ENCODE results near the gene ZBTB21. TPM values are rescaled to one million over a fixed set of nuclear protein-coding genes. Genes with fewer than 3 reads are reported as not detected.

ZBTB21 gene
- polyA plus RNA-seq, 4 donors, result 11.0 to 11.6 (median 11.3) TPM

DNA sequence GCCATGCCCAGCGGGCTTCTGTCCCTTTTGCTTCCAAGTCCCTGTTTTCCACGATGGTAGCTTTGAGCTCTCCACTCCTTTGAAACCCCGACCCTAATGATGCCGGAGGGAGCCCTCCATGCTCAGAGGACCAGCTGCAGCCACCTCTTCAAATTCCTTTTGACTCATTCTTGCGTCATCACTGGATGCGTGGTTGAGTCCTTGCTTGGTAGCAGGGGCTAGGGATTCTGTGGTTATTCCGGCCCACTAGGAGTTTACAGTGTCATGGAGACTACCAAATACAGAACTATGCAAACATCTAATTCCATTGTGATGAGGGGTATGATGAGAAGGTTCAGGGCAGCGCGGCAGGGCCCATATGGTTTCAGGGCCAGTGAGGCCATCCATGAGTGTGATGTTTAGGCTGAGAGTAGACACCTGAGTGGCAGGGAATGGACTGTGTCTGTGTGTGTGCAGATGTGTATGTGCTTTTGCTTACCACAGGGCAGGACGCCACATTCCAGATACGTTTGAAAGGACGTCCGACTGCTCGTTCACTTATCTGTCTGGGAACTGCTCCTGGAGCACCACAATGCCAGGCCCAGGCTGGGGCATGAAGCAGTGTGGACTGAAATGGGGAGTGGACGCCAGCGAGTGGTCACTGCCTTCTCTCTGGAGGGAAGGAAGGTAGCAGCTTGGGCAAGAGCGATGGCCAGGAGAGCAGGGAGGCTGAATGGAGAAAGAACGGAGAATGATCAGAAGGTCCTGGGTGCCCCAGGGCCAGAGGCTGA, 30.4 kb upstream of the ZBTB21 start:
- no peak for DNase-seq (ENCODE audit: low read depth in 4 of 4, low spot score in 3 of 4)

DNA sequence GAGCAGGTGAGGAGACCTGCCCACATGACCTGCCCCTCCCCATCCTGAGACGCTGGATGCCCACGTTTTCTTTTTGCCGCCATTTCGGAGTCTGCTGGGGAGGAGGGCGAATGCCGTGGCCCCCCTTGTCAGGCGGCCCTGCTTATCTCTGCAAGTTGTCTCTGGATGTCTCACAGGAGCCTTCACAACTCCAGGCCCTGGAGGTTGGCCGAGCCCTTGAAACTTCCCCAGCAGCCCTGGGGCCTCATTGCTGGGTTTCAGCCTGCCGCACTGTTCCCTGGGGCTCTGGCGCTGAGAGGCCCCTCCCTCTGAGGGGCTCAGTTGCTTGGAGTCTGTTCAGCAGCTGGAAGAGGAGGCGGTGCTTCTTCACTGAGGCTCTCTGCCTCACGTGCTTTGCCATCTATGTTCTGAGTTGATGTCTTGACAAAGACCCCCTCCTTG, 29.8 kb upstream of the ZBTB21 start:
- no peak for DNase-seq (ENCODE audit: low read depth in 4 of 4, low spot score in 3 of 4)

DNA sequence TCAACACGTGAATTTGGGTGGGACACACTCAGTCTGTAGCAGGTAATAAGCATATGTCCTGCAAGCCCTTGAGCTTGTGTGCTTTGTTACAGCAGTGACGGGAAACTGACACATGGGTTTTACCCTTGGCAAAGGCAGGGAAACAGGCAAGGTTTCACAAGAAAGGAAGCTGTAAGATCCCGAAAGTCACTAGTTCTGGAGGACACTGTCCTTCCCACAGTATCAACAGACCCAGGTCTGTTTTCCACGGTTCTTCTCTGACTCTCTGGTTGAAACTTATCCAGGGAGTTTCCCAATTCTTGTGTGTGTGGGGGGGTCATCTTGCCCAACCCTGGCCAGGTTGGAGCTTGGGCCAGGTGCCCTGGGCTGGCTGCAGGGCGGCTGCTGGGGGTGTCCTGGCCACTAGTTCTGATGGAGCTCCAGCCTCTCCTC, 29.3 kb upstream of the ZBTB21 start:
- no peak for DNase-seq (ENCODE audit: low read depth in 4 of 4, low spot score in 3 of 4)

DNA sequence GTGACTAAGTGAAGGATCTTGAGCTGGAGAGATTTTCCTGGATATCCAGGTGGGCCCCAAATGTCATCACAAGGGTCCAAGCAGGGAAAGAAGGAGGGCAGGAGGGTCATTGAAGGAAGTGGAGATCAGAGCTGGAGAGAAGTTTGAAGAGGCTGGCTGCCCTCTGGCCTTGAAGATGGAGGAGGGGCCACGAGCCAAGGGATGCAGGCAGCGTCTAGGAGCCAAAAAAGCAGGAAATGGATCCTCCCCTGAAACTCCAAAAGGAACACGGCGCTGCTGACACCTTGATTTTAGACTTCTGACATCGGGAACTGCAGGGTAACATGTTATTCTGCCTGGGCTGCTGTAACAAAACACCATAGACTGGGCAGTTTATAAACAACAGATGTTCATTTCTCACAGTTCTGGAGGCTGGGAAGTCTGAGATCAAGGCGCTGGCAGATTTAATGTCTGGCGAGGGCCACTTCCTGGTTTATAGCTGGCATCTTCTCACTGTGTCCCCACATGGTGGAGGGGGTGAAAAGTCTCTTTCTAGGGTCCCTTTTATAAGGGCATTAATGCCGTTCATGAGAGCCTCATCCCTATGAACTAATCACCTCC, 28.8 kb upstream of the ZBTB21 start:
- no peak for DNase-seq (ENCODE audit: low read depth in 4 of 4, low spot score in 3 of 4)

DNA sequence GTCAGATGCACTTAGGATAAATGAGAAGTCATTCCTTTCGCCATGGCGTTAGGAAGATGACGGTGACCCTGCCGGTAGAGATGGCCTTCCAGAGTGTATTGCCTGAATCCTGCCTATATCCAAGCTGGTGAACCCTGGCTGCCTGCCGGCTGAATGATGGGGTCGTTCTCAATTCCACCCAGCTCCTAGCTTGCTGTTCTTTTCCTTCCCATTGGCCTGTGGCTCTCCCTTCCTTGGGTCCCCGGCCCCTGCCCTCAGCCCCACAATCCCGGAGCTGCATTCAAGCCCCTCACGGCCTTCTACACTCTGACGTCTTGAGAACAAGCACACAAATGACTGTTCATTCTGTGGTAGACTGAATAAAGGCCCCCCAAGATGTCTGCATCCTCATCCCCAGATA, 28.2 kb upstream of the ZBTB21 start:
- DNase-seq (ENCODE audit: low read depth in 4 of 4, low spot score in 3 of 4), result no peak

DNA sequence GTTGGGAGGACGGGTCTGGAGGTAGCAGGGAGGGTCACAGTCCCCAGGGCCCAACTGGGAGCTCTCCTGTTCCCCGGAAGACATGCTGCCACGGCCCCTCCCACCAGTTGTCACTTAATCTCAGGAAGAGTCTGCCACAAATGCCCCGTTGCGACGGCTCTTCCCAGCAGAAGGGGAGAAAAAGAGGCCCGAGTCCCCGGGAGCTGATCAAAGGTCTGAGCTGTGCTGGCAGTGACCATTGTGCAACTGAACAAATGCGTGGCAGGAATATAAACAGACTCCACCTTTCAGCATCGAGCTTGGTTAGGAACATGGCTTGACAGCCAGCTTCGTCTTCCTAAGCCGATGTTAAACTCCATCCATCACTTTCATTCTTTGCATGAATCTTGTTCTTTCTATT, 27.8 kb upstream of the ZBTB21 start:
- no peak for DNase-seq (ENCODE audit: low read depth in 4 of 4, low spot score in 3 of 4)

DNA sequence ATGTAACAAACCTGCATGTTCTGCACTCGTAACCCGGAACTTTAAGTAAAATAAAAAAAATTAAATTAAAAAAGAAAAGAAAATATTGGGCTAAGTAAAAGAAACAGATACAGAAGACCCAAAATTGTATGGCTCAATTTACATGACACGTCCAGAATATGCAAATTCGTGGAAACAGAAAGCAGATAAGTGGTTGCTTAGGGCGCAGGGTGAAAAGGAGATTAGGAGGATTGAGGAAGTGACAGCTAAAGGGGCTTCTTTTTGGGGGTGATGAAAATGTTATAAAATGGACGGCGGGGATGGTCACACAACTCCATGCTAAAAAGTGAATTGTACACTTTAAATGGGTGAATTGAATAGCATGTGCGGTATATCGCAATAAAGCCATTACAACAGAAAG, 27.4 kb upstream of the ZBTB21 start:
- no peak for DNase-seq (ENCODE audit: low read depth in 4 of 4, low spot score in 3 of 4)

DNA sequence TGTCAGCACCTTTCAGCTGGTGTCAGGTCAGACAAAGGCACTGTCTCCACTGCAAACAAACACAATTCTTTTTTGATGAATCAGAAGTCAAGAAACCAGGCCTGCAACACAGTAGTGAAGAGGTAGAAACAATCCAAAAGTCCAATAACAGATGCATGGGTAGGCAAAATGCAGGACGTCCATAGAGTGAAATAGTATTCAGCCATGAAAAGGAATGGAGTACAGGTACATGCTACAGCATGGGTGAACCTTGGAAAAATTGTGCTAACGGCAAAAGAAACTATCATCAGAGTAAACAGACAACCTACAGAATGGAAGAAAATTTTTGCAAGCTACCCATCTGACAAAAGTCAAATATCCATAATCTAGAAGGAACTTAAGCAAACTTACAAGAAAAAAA, 26.2 kb upstream of the ZBTB21 start:
- DNase-seq (ENCODE audit: low read depth in 4 of 4, low spot score in 3 of 4), result no peak

DNA sequence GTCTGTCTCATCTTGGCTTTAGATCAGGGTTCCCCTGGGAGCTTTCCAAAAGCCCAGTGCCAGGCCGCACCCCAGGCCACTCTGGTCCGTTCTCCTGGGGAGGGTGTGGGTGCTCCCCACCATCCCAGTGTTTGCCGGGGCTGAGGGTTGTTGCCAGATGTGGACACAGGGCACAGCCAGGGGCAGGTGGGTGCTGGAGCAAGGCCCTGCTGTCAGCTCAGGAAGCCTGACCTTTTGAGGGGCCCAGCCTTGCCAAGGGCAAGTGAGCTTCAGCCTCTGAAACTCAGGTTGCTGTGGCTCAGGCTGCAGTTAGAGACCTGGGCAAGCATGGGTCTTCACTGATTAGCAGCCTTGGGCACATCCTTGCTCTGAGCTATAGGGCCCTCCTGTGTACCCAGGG, 22.8 kb upstream of the ZBTB21 start:
- no peak for DNase-seq (ENCODE audit: low read depth in 4 of 4, low spot score in 3 of 4)

DNA sequence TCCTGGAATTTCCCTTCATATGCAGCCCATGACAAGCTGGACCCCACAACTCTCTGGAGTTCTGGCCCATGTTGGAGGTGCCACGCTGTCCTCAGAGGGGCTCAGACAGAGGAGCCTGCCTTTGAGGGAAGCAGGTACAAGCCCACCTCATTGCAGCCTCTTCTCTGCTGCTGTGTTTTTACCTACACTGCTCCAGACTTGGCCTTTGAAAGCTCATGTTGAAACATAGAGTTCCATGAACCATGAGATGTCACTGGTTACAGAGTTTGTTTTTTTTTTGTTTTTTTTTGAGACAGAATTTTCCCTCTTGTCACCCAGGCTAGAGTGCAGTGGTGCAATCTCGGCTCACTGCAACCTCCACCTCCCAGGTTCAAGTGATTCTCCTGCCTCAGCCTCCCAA, 22.1 kb upstream of the ZBTB21 start:
- DNase-seq (ENCODE audit: low read depth in 4 of 4, low spot score in 3 of 4), result no peak

DNA sequence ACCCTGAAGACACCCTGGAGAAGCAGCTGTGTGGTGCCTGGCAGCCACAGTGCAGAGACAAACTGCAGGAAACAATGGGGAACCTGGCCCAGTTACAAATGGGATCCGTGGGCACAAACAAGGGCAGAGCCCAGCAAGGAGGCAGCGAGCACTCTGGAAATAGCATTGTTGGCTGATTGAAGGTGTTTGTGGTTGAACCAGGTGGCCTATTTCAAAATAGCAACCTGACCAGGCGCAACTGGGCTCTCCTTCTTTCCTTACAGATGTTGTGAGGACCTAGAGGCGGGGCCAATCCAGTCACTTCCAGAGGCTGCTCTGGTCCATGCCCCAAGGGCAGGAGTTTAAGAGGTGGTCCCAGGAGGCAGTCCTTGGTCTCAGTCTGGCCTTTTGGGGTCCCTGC, 21.7 kb upstream of the ZBTB21 start:
- no peak for DNase-seq (ENCODE audit: low read depth in 4 of 4, low spot score in 3 of 4)

DNA sequence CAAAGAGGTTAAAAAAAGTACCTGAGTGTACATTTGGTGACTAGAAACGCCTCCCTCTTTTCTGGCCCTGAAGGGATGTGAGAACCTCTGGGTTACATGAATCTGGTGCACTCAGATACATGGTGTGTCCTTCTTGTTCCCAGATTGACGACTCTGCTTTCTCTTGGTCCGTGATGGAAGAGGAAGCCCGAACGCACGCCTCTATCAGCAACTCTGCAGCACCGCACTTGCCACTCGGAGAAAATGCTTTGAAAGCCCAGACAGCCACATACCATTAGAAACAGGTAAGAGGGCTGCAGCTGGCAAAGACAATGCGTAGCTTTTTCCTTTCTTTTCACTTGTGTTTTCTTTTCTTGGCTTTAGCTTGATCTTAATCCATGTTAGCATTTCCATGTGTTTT, 21.1 kb upstream of the ZBTB21 start:
- DNase-seq (ENCODE audit: low read depth in 4 of 4, low spot score in 3 of 4), result no peak

DNA sequence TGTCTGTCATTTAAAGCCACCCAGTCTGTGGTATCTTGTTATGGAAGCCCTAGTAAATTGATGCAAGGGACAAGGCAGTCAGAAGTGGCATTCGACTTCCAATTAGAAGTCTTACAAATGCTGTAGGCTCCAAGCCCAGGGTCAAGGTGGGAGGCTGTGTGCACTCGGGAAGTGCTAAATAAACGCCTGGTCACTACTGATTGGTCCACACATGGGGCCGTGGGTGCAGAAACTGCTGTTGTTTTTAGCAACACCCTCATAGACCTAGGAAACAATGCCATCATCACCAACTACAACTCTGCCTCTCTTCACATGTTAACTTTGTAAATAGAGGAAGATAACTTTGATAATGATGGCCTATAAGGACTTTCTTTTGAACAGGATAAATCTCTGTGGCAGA, 20.2 kb upstream of the ZBTB21 start:
- DNase-seq (ENCODE audit: low read depth in 4 of 4, low spot score in 3 of 4), result no peak

DNA sequence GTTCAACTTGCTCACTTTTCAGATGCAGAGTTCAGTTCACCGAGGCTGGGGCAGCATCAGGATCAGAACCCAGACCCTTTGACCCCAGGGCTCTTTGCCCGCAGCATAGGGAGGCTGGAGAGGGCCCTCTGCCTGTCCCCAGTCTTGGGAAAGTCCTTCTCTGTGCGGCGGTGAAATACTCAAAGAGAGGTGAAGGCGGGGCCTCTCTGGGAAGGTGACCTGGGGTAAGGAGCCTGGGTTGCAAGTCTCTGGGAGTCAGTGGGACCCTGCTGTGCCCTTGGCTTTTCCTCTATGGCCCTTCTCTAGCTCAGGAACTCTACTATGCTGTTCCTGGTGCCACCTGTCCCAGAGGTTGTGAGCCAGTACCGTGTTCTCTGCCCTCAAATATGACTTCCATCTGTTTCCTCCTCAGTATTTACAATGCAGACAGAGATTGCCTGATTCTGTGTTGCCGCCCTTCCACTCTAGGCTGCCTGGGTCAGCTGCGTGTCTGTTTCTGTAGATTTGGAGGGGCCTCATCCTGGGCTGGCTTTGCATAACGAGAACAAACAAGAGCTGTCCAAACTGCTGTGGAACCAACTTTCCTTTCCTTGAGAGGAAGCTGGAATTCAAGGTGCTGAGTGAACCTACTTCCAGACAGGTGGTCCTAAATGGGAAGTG, 18.7 kb upstream of the ZBTB21 start:
- DNase-seq (ENCODE audit: low read depth in 4 of 4, low spot score in 3 of 4), result no peak

DNA sequence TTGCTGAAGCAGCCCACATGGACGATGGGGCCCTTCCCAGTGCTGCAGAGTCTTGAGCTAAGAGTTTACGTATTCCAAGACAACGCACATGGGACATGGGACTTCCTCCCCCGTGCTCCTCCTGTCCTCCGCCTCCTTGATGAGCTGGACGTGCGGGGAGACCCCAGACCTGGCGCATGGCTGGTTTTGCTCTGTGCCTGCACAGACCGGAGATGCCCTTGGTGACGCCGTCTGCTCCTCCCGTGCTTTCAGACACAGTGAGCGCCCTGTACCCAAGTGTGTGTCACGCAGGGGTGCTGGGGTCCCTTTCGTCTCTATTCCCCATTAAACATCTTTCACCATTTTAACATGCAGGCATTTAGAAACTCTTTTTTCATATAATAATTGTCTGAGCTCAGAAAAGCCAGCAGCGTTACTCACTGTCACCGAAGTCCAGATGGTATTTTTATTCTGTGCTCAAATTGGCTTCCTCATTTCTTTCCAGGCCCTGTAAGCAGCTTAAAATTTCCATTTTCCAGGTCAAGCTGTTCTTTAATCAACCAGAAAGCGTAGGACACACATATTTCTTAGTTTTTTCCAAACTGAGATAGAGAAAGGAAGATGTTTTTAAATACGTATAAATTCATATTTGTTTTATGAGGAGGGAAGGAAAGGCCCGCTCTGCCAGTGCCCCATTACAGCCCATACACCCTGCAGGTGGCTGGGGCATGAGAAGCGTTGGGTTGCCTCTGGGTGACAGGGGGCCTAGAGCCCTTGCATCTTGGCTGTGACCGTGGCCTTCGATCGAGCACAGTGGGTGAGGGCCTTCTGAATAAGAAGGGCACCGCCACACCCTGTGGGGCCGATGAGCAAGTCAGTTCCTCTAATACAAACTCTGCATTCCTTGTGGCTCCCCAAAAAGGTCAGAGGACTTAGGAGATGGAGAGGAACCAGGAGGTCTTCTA, 17.9 kb upstream of the ZBTB21 start:
- DNase-seq (ENCODE audit: low read depth in 4 of 4, low spot score in 3 of 4), result no peak

DNA sequence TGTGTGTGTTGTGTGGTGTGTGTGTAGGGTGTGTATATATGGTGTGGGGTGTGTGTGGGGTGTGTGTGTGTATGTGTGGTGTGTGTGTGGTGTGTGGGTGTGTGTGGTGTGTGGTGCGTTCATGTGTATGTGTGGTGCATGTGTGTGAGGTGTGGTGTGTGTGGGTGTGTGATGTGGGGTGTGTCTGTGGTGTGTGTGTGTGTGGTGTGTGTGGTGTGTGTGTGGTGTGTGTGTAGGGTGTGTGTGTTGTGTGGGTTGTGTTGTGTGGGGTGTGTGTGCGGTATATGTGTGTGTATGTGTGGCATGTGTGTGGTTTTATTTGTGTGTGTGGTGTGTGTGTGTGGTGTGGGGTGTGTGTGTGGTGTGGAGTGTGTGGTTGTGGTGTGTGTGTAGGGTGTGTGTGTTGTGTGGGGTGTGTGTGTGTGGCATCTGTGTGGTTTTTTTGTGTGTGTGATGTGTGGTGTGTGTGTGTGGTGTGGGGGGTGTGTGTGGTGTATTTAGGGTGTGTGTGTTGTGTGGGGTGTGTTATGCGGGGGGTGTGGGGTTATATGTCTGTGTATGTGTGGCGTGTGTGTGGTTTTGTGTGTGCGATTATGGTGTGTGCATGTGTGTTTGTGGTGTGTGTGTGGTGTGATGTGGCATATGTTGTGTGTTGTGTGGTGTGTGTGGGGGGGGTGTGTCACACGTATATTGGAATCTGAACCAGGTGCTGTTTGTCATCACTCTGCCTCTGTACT, 17.1 kb upstream of the ZBTB21 start:
- DNase-seq (ENCODE audit: low read depth in 4 of 4, low spot score in 3 of 4), result no peak

DNA sequence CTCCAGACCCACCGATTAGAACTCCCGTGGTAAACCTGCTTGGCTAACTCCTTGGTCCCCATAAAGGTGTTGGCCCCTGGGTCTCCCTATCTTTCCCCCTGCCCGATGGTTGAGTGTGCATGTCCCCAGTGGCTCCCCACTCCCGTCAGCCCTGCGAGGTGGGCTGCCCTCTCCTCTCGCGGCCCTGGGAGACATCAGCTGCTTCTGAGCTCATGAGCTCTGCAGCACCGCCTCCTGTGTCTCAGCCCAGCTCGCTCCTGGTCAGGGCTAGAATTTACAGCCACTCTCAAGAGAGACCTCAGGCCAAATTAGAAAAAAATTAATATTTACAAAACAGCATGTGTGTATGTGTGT, 15.9 kb upstream of the ZBTB21 start:
- DNase-seq (ENCODE audit: low read depth in 4 of 4, low spot score in 3 of 4), result no peak

DNA sequence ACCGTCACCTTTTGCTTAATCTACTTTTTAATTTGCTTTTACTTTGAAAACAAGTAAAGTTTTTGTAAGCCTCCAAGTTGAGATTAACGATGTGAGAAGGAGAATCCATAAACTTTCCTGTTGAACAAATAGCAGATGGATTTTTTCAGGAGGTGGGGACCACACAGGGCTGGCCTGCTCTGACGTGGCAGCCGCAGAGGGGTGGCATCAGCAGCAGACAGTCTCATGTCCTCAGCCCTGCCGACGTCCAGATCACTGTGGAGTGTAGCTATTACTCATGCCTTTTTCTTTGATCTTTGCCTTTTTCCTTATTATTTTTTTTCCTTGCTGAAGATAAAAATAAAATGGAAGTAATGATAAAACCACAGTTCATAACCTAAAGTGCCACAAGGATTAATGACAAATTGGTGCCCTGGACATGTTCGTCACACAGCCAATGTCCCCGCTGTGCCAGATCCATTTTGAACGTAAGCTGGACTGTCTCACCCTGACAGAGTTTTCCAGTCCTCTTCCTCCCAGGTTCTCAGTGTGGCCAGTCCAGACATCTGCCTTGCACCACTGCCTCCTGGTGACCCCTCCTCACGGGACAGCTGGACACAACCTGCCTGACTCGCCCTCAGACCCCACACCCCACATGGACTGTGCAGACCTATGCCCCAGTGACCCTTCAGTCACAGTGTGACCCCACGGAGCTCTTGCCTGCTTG, 15.4 kb upstream of the ZBTB21 start:
- no peak for DNase-seq (ENCODE audit: low read depth in 4 of 4, low spot score in 3 of 4)

DNA sequence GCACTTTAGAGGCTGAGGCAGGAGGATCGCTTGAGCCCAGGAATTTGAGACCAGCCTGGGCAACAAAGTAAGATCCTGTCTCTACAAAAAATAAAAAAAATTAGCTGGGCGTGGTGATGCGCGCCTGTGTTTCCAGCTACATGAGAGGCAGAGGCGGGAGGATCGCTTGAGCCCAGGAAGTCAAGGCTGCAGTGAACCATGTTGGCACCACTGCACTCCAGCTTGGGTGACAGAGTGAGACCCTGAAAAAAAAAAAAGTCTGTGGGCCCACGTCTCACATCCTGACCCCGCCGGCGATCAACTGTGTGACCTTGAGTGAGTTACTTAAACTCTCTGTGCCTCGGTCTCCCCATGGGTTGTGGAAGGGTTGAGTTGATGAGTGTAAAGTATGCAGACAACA, 12.7 kb upstream of the ZBTB21 start:
- no peak for DNase-seq (ENCODE audit: low read depth in 4 of 4, low spot score in 3 of 4)

DNA sequence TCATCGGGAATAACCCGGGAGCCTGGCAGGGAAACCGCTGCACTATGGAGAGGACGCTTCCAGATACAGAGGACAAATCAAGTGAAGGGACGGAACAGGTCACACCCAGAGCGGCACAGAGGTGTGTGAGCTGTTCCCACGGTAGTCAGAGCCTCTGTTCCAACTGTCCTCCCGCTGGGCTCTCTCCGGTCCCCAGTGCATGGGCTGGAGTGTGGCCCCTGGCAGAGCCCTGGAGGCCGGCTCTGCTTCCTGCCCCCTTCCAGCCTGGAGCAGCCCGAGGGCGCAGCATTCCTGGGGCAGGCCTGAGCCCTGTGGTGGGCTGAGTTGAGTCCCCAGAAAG, 11.9 kb upstream of the ZBTB21 start:
- DNase-seq (ENCODE audit: low read depth in 4 of 4, low spot score in 3 of 4), result no peak

Data from right renal pelvis (tissue), 4 donors.